Stimulated activated CD8-positive, alpha-beta memory T cell treated with anti-CD3 and anti-CD28 coated beads, Interleukin-7, amount 100 ng/mL, for 4 hours (primary cell): Measurements from ENCODE around the gene PKP2.
"Not testable (repeated sequence)": the region's sequence is repeated elsewhere in the genome, so short reads cannot be mapped to it uniquely, and the experiment has no call there.

Experiments
- DNase-seq, 2 donors: peaks; one replicate each; pipeline ENCODE4 v3.0.0-alpha.2; 2020; ENCODE audit warnings: low read depth in 2 of 2

Gene PKP2

DNA sequence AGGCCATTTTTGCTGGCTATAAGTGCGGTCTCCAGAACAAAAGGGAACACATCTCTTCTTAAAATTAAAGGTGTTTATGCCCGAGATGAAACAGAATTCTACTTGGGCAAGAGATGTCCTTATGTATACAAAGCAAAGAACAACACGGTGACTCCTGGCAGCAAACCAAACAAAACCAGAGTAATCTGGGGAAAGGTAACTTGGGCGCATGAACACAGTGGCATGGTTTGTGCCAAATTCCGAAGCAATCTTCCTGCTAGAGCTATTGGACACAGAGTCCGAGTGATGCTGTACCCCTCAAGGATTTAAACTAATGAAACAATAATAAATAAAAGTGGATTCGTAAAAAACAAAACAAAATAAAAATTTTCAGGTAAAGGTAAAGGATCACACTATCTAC lies 33.4 kb downstream of the PKP2 start:
- DNase-seq, result no peak

DNA sequence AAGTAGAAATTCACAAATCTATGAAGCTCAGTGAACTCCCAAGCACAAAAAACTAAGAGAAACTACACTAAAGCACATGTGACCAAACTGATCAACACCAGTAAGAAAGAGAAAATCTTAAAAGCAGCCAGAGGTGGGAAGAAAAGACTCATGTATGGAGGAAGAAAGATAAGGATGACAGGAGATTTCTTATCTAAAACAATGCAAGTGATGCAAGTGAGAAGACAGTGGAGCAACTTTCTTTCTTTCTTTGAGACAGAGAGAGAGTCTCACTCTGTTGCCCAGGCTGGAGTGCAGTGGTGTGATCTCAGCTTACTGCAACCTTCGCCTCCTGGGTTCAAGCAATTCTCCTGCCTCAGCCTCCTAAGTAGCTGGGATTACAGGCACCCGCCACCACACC lies 34.9 kb downstream of the PKP2 start:
- not testable (repeated sequence) for DNase-seq

DNA sequence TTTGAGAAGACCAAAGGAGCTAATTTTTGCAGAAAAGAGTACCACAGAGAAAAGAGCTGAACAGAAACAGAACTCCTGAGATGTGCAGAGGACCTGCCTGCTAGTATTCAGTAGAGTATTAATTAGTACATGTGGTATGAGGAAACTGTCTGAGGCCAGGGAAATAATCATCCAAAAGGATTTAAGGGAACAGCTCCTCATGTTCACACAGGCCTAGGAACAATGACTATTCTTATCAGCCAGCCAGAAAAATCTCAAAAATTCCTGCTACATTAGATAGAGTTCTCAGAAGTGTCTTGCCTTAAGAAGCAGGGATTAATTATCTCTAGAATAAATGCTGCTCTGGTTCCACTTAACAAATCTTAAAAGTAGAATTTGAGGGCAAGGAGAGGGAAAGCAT lies 36.4 kb downstream of the PKP2 start:
- DNase-seq, result no peak

DNA sequence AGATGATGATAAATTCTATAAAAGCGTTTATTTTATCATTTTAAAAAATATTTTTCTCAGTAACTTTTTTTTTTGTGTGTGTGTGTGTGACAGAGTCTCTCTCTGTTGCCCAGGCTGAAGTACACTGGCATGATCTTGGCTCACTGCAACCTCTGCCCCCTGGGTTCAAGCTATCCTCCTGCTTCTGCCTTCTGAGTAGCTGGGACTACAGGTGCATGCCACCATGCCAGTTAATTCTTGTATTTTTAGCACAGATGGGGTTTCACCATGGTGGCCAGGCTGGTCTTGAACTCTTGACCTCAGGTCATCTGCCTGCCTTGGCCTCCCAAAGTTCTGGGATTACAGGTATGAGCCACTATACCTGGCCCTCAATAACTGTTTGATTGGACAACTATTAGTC lies 37.2 kb downstream of the PKP2 start:
- DNase-seq, result no peak

DNA sequence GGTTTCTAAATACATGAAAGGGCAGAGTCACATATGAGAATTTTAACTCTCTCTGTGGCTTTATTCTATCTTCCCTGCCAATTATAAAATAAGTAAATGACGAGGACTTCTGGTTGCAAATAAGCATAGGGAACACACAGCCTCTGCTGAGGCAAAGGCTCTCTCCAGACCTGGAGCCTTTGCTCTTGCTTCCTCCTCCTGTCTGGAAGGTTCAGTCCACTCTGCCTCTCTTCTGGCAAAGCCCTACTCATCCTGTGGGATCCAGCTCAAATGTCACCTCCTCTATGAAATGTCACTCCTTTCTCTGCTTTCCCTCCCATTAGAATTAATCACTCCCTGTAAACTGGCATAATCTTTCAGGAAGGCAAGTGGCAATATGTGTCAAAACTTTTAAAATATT lies 41.9 kb downstream of the PKP2 start:
- no peak for DNase-seq

DNA sequence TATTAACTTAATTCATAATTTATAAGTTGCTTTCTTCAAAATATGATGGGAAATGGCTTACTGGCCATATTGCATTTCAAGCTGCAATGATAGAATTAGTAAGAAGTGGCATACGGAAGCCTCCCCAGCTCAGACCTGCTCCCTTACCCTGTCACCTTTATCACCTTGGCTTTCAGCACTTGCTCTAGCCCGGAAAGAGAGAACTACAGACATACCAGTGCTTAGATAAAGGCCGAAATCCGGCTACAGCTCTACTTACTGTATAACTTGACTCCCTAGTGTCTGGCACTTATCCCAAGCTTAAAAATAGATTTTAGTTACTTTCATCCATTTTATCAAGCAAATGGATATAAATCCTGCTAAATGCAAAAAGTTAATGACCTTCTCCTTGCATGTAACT lies 42.5 kb downstream of the PKP2 start:
- DNase-seq, result no peak

DNA sequence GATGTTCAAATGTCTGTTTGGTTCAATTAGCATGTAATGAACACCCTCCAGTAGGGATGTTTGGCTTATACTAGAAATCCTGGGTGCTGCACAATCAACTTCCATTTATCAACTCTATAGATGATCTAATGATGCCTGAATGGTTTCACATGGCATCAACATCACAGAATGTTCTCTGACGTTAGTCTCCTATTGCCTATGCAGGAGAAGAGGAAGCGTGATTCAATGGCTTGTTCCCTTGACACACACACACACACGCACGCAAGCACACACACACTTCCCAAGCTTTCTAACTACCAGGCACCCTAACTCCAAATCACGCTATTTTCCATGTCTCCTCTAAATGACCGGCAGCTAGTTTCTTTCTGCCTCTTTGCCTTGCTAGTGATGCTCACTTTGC lies 49.3 kb downstream of the PKP2 start:
- no peak for DNase-seq

DNA sequence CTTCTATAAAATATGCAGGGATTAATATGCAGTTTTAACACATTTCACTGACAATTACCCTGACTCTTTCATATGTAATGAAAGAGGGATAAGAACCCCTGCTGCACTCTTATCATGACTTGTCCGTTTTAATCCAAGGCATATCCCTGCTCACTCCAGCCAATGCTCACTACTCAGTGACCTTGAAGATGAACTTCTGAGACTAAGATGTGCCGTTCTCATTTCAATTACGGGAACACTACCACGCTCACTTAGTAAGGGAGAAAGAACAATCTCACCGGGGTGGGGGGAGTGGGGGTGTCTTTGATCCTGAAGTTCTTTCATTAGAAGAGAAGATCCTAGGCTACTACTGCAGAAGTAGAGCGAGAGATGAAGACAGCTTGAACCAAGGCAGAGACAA lies 50.5 kb downstream of the PKP2 start:
- DNase-seq, result no peak

DNA sequence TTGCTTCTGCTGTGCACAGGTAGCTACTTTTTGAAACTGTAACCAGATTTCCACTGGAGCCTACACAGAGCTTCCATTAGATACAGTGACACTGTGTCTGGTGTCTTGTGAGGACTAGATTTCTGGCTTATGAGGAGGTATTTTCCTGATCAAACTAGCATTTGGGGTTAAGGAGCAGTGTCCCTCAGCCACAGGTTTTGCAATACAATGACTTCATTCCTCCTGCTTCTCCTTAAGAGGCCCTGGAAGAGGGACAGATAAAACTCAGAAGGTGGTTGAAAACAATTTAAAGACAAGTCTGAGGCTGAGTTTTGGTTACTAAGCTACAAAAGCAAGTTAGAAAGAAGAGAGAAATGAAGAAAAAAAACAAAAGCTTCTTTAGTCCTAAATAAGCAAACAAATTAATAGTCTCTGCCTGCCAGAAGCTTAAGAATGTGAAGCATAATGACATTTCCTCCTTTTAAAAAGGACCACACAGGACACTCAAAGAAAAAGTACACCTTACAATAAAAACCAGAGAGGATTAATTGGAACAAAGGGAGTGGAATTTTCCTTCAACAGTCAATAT lies 53.0 kb downstream of the PKP2 start:
- no peak for DNase-seq

DNA sequence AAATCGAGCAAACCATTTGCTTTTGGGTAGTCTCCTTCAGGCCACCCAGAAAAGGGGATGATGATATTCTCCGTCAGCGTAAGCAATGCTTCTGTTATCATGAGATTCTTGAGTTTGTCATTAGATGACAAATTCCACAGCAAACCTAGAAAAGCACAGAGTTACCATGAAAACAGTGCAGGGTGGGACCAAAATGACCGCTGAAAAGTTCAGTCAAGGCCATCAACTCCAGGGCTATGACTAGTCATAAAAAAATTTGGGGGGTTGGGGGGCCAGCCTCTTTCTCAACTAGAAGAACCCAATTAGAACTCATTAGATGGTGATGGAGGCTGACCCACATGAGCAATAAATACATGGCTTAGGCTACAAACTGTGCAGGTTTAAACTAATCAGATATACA lies 55.5 kb downstream of the PKP2 start:
- no peak for DNase-seq

DNA sequence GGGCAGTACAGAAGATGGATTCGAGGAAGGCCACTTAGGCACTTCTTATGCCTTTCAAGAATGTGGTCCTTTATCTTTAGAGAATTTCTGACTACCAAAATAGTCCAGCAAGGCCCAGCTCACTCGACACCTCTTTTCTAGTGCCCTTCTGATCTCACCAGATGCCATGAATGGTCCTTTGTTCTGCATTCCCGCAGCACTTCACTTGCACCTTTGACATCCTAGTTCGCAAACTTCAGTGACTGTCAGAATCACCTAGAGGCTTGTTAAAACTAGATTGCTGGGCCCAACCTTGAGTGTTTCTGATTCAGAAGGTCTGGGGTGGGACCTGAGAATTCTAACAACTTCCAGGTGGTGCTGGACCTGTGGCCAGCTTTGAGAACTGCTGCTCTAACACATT lies 56.7 kb downstream of the PKP2 start:
- no peak for DNase-seq

DNA sequence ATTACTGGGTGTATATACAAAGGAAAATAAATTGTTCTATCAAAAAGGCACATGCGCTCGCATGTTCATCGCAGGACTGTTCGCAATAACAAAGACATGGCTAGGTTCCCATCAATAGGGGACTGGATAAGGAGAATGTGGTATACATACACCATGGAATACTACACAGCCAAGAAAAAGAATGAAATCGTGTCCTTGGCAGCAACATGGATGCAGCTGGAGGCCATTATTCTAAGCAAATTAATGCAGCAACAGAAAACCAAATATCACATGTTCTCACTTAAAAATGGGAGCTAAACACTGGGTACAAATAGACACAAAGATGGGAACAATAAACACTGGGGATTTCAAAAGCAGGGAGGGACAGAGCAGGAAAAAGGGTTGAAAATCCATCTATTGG lies 58.6 kb downstream of the PKP2 start:
- DNase-seq, result no peak

DNA sequence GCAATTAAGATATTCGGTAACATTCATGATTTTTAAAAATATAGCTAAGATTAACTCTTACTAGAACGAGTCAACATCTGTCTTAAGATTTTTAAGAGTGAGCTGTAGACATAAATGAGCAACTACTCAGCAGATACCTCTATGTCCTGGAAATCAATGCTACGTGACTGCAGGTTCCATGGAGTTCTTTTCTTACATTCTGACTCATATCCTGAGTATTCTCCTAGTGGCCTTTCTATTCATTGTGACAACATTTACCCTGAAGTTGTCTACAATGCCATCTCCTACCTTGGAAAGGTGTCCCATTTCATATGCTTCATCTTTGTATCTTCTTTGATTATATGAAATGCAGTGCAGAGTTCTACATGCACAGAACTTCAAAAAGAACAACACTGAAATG lies 59.9 kb downstream of the PKP2 start:
- DNase-seq, result no peak

DNA sequence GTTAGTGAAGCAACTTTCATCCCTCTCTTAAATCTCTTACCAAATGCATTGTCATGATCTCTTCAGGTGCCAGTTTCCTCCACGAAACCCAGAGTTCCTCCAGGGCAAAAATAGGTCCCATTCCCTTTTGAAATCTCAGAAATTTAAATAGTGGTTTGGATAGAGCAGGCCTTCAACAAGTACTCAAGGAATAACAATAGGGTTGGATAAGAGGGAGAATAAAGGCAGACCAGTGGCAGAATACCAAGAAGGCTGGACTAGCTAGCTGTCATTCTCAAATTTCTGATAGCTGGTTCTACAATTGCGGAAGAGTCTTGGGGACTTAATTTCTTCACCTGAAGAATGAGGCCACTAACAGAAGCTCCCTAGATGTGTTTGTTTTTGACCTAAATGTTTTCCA lies 62.5 kb downstream of the PKP2 start:
- no peak for DNase-seq

DNA sequence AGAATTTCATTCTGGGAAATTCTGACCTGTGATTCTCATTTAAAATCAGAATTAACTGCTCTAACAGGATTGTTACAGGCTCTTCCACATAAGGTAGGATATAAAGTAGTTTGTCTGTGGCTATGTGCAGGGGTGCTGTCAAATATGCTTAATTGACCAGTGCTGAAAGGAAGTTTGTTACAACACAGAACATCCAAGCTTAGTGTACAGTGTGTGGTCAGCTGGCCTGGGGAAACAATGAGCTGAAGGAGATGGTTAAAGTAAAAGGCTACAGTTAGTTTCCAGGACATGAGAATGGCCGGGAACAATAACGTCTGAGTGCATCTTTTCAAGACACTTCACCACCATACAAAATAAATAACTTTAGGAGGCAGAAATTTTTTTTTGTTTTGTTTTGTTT lies 68.0 kb downstream of the PKP2 start:
- no peak for DNase-seq

DNA sequence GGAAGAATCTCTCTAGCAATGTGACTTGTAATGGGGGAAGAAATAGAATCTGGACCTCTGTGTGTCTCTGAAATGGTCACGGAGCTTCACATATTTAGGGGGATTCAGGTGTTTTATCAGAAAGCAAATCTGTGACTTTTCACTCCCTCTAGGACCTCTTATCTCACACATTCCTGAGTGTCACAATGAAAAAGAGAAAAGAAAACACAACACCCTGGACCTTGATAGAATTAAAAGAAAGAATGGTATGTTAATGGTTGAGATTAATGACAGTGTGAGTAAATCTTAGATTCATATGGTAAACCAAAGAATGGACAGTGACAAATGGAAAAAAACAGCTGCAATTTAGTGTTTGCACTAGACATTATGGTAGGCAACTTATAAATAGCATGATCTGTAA lies 68.5 kb downstream of the PKP2 start:
- no peak for DNase-seq

DNA sequence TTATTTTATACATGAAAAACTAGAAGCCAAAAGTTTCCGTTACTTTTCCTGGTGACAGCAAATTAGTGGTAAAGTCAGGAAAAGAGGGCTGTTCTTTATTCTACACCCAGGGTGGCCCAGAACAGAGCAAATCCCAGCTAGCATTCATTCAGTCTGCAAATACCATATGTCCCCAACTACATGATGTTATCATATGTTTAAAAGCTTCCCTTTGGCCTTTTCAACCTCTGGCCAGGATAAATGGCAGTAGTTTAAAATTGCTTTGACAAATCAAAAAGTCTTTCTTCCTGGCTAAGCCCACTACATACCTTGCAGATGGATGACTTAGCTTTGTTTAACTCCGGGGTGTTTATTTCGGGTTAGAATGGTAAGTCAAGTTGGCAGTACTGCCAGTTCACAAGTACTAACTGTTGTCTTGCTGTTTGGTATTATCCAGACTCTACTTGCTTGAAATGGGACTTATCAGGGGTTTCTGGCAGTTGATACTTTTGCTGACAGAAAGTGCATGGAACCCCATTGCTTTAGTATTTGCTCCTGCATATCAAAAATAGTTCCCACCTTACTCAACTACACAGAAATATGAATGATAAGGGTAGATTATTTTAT lies 69.7 kb downstream of the PKP2 start:
- no peak for DNase-seq

DNA sequence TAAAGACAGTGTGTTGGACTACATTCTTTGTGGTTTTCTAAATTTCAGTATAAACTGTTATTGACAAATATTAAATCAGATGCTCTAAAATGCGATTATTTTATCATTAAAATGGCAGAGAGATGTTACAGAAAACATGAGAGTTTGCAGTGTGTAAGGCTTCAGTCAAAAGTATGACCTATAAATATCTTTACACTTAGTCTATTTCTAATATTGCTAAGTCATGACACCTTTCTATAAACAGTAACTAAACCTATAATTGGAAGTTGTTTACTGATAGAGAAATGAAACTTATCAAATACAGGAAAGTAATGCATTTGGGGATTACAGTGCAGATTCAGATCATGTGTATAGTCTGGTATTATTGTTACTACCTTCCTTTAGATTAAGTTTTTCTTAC lies 72.0 kb downstream of the PKP2 start:
- no peak for DNase-seq

DNA sequence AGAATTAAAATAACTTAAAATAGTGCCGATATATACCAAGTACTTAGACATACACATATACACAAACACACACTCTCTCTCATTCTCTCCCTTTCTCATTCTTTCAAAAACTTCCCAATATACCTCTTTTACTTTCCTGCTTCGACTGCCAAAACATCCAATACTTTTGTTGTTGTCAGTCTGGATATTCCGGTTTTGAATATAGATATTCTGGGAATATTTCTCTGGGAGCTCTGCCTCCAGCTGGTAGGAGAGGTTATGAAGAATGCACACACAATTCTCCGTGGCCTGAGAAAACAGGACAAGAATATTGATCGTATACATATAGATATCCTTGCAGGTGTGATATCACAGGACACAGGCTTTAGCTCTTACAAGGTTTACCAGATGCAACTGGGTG lies 74.2 kb downstream of the PKP2 start:
- no peak for DNase-seq

DNA sequence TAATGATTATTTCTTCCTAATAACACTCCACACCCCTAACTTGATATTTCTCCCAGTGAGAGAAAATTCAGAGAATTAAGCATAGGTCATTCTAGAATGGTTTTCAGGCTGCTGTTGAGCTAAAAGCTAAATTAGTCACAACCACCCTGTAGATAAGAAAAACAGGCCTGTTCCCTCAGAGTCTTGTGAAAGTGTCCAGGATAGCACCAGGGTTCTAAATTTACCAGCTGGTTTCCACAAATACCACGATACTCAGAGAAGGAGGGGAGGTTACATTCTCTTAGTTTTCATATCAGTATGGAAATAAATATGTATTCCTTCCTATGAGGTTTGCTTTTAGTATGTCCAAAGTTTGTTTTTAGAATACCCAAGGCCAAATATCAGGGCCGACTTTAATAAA lies 74.9 kb downstream of the PKP2 start:
- no peak for DNase-seq

DNA sequence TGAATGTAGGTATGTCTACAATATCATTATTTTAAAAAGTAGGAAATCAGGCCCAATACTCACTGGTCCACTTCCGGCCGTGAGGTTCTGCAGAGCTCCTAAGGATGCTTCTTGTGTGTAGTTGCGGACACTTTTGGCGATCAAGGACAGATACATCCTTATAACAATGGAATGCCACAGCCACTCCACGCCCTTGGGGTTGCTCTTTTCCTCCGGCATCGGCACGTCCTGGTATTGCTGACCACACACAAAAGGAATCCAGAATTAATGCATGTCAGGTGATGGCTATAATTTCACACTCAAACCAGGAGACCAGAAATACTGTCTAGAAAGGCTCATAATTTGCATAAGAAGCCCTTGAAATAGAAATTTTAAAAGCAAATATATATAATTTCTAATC lies 75.3 kb downstream of the PKP2 start:
- no peak for DNase-seq

DNA sequence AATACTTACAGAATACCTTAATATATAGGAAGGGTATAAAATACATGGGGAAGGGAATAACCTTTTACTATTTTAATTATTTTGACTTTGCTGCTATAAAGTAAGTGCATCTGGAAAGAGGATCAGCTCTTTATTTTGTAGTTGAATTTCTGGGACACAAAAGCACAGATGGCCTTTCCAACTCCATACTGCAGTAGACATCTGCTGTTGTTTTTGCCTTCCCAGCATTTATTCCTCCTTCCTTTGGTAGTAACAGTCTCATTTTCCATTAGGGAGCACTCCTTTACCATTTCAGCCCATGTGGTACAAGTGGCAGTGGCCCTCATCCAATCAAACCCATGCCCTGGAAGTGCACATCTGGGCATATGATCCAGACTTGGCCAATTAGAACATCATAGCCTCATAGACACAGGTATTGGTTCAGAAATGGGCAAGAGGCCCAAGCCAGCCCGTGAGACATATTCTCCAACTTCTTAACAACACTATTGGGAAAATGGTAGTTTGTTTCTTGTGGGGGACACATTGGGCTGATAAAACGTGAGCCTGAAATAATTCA lies 76.1 kb downstream of the PKP2 start:
- DNase-seq, result no peak

DNA sequence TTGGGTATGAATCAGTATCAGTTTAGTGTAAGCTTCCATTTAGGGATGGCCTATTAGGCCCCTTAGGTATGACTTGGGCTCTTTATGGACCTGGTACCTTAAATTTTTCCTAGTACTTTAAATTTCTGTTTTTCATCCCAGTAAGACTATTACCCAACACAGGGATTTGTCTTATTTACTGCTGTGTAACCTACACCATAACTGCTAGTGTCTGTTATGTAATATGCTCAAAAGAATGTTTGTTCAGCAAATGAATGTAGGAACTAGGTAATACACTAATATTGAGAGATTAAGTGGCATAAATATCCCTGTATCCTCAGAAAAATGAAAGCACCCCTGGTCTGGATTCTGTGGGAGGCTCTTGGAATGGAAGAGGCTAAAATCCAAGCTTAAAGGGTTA lies 77.2 kb downstream of the PKP2 start:
- DNase-seq, result no peak
